Head of caudate nucleus (tissue), 42 donors: Measurements from ENCODE around the gene ITPR2.
A peak's percentile ranks its signal among the peaks of the same experiment; 100 is the strongest.

Experiments
- DNase-seq, 42 donors: peaks; one replicate each; pipeline versions ENCODE4 v3.0.0 to v3.0.0-alpha.2; 2020 to 2021; ENCODE audit warnings: mixed read lengths in 7 of 42
- intact Hi-C: fragments of 100-400 bp; cut with DNase I; formaldehyde crosslinking; loops from one replicate; pipeline ENCODE4 v1.15.0; 2022

ITPR2 gene

GRCh38 chr12:26725276-26725916 is 107.6 kb downstream of the ITPR2 start:
- intact Hi-C loops = no loop called here
- no peak for DNase-seq

GRCh38 chr12:26724309-26724702 is 108.7 kb downstream of the ITPR2 start:
- intact Hi-C loops = no loop called here
- no peak for DNase-seq

- DNase-seq = peak in 1 of 42 donors; percentile 5
- intact Hi-C loops = no loop called here
Measured at GRCh38 chr12:26723379-26724308, 109.3 kb downstream of the ITPR2 start.

- no peak for DNase-seq
- intact Hi-C loops = no loop called here
Measured at GRCh38 chr12:26721800-26722199, 111.2 kb downstream of the ITPR2 start.

GRCh38 chr12:26719852-26720251 is 113.1 kb downstream of the ITPR2 start:
- intact Hi-C loops = no loop called here
- DNase-seq = no peak

GRCh38 chr12:26717757-26718156 is 115.2 kb downstream of the ITPR2 start:
- intact Hi-C loops = no loop called here

GRCh38 chr12:26715232-26715631 is 117.8 kb downstream of the ITPR2 start:
- no peak for DNase-seq
- intact Hi-C loops = no loop called here

More at GRCh38 chr12:26717757-26718156, 115.2 kb downstream of the ITPR2 start:
- DNase-seq = no peak

GRCh38 chr12:26713885-26714383 is 119.1 kb downstream of the ITPR2 start:
- intact Hi-C loops = no loop called here
- DNase-seq = no peak

GRCh38 chr12:26712892-26713291 is 120.1 kb downstream of the ITPR2 start:
- intact Hi-C loops = no loop called here
- DNase-seq = no peak

GRCh38 chr12:26711569-26711968 is 121.4 kb downstream of the ITPR2 start:
- no peak for DNase-seq
- intact Hi-C loops = no loop called here

- intact Hi-C loops = no loop called here
- DNase-seq = no peak
Measured at GRCh38 chr12:26711072-26711471, 121.9 kb downstream of the ITPR2 start.

GRCh38 chr12:26705851-26706250 is 127.1 kb downstream of the ITPR2 start:
- no peak for DNase-seq
- intact Hi-C loops = no loop called here

- DNase-seq = peak in 10 of 42 donors; percentile 4 to 44 (median 14)
Measured at GRCh38 chr12:26704684-26705460, 128.1 kb downstream of the ITPR2 start.

GRCh38 chr12:26704214-26704613 is 128.8 kb downstream of the ITPR2 start:
- intact Hi-C loops = no loop called here
- no peak for DNase-seq

More at GRCh38 chr12:26704684-26705460, 128.1 kb downstream of the ITPR2 start:
- intact Hi-C loops = no loop called here

- intact Hi-C loops = no loop called here
- DNase-seq = no peak
Measured at GRCh38 chr12:26702741-26703140, 130.3 kb downstream of the ITPR2 start.

GRCh38 chr12:26701604-26702215 is 131.3 kb downstream of the ITPR2 start:
- intact Hi-C loops = no loop called here
- DNase-seq = peak in 5 of 42 donors; percentile 9 to 50 (median 26)

GRCh38 chr12:26700430-26700829 is 132.6 kb downstream of the ITPR2 start:
- intact Hi-C loops = no loop called here

GRCh38 chr12:26699237-26699636 is 133.8 kb downstream of the ITPR2 start:
- intact Hi-C loops = no loop called here

More at GRCh38 chr12:26700430-26700829, 132.6 kb downstream of the ITPR2 start:
- no peak for DNase-seq

GRCh38 chr12:26698186-26698585 is 134.8 kb downstream of the ITPR2 start:
- intact Hi-C loops = no loop called here
- no peak for DNase-seq

More at GRCh38 chr12:26699237-26699636, 133.8 kb downstream of the ITPR2 start:
- DNase-seq = no peak
